ENCODE data around the gene SGIP1. TPM values are rescaled to one million over a fixed set of nuclear protein-coding genes. Genes with fewer than 3 reads are reported as not detected.

The SGIP1 gene
- total RNA-seq, 2 donors from 2014 or later: 3.8 to 9.4 TPM

GRCh38 chr1:66559517-66559916, 25.6 kb downstream of the SGIP1 start:
- Mint-ChIP-seq H3K27me3 (ENCODE audit: insufficient read depth) (no peaks in the 10 kb centered on the region), H3K36me3 (ENCODE audit: low read depth) (no peaks in the 10 kb centered on the region), H3K9me3 (no peaks in the 10 kb centered on the region), H3K27ac (no peak overlapping the region), H3K4me1 (peaks cover 17% of the 10 kb centered on the region), H3K4me3 (no peak overlapping the region)
- H3K27ac ChIP-seq (ENCODE audit: low read depth, low read length): no peak overlapping the region
- no peak for TF ChIP-seq CTCF (conservative IDR thresholded peaks at IDR 0.05)
- DNase-seq: no peak
- H3K9me3 ChIP-seq (ENCODE audit: control insufficient read depth, low read length): no peaks in the 10 kb centered on the region
- peaks cover under 1% of the 10 kb centered on the region for H3K27me3 ChIP-seq (ENCODE audit: control insufficient read depth, insufficient read depth, low read length, poor library complexity, severe bottlenecking)
- 93 to 96% methylated on average over 2 to 4 of the region's 4 CpGs for WGBS, 2 experiments (ENCODE audit: insufficient coverage in 1 of 2, insufficient read length in 1 of 2)
- H3K4me1 ChIP-seq (ENCODE audit: control insufficient read depth, insufficient read depth, low read length): peaks cover 4% of the 10 kb centered on the region
- H3K36me3 ChIP-seq (ENCODE audit: control insufficient read depth, insufficient read depth, low read length): no peaks in the 10 kb centered on the region
- H3K4me3 ChIP-seq (ENCODE audit: low read length): no peak overlapping the region
- no peak overlapping the region for H3K9ac ChIP-seq (ENCODE audit: extremely low read depth, low read length, poor library complexity, severe bottlenecking)

- peaks cover 17% of the 10 kb centered on the region for H3K4me1 Mint-ChIP-seq
Measured at GRCh38 chr1:66562561-66562960, 28.6 kb downstream of the SGIP1 start.

GRCh38 chr1:66563094-66563800, 29.3 kb downstream of the SGIP1 start:
- Mint-ChIP-seq H3K4me3 (no peak overlapping the region), H3K9me3 (peaks cover 5% of the 10 kb centered on the region), H3K36me3 (ENCODE audit: low read depth) (no peaks in the 10 kb centered on the region), H3K4me1 (peaks cover 17% of the 10 kb centered on the region), H3K27me3 (ENCODE audit: insufficient read depth) (peaks cover 4% of the 10 kb centered on the region), H3K27ac (peak overlapping the region; percentile 64)
- Histone ChIP-seq H3K4me3 (ENCODE audit: low read length) (no peak overlapping the region), H3K4me1 (ENCODE audit: control insufficient read depth, insufficient read depth, low read length) (peaks cover 4% of the 10 kb centered on the region), H3K9me3 (ENCODE audit: control insufficient read depth, low read length) (no peaks in the 10 kb centered on the region), H3K27ac (ENCODE audit: low read depth, low read length) (no peak overlapping the region), H3K36me3 (ENCODE audit: control insufficient read depth, insufficient read depth, low read length) (no peaks in the 10 kb centered on the region), H3K27me3 (ENCODE audit: control insufficient read depth, insufficient read depth, low read length, poor library complexity, severe bottlenecking) (no peaks in the 10 kb centered on the region), H3K9ac (ENCODE audit: extremely low read depth, low read length, poor library complexity, severe bottlenecking) (no peak overlapping the region)
- peak; percentile 63 for DNase-seq
- WGBS, 2 experiments (ENCODE audit: insufficient coverage in 1 of 2, insufficient read length in 1 of 2): 73 to 81% methylated on average over 2 to 6 of the region's 6 CpGs
- TF ChIP-seq CTCF (conservative IDR thresholded peaks at IDR 0.05): no peak

More at GRCh38 chr1:66562561-66562960, 28.6 kb downstream of the SGIP1 start:
- Histone ChIP-seq H3K27me3 (ENCODE audit: control insufficient read depth, insufficient read depth, low read length, poor library complexity, severe bottlenecking) (no peaks in the 10 kb centered on the region), H3K4me1 (ENCODE audit: control insufficient read depth, insufficient read depth, low read length) (peaks cover 4% of the 10 kb centered on the region), H3K36me3 (ENCODE audit: control insufficient read depth, insufficient read depth, low read length) (no peaks in the 10 kb centered on the region), H3K27ac (ENCODE audit: low read depth, low read length) (no peak overlapping the region), H3K9ac (ENCODE audit: extremely low read depth, low read length, poor library complexity, severe bottlenecking) (no peak overlapping the region), H3K4me3 (ENCODE audit: low read length) (no peak overlapping the region), H3K9me3 (ENCODE audit: control insufficient read depth, low read length) (no peaks in the 10 kb centered on the region)
- no peak for TF ChIP-seq CTCF (conservative IDR thresholded peaks at IDR 0.05)
- no peaks in the 10 kb centered on the region for H3K9me3 Mint-ChIP-seq
- 77 to 80% methylated on average over 1 to 3 of the region's 3 CpGs for WGBS, 2 experiments (ENCODE audit: insufficient coverage in 1 of 2, insufficient read length in 1 of 2)
- no peak overlapping the region for H3K27ac Mint-ChIP-seq
- H3K4me3 Mint-ChIP-seq: no peak overlapping the region
- peaks cover 4% of the 10 kb centered on the region for H3K27me3 Mint-ChIP-seq (ENCODE audit: insufficient read depth)
- H3K36me3 Mint-ChIP-seq (ENCODE audit: low read depth): no peaks in the 10 kb centered on the region
- DNase-seq: no peak

Measured in endodermal cell (in vitro differentiated cells).